Measurements from ENCODE around the gene MED12.

The MED12 gene

GRCh38 chrX:71107245-71107644 is 11.2 kb upstream of the MED12 start:
- no peak for DNase-seq (ENCODE audit: low read depth in 3 of 3)

- DNase-seq (ENCODE audit: low read depth in 3 of 3) = no peak
These were observed 10.5 kb upstream of the MED12 start for GRCh38 chrX:71107762-71108360.

- DNase-seq (ENCODE audit: low read depth in 3 of 3) = no peak
These were observed 9.3 kb upstream of the MED12 start for GRCh38 chrX:71109051-71109450.

- peak; percentile 44 to 73 (median 46) for DNase-seq (ENCODE audit: low read depth in 3 of 3)
These were observed 7.1 kb upstream of the MED12 start, which contains the start of gene IL2RG for GRCh38 chrX:71111141-71111843. IL2RG (minus strand) TSS chrX:71111577; CDS start chrX:71111539, 38 bp downstream.

- DNase-seq (ENCODE audit: low read depth in 3 of 3) = no peak
These were observed 6.4 kb upstream of the MED12 start for GRCh38 chrX:71111921-71112431.

- DNase-seq (ENCODE audit: low read depth in 3 of 3) = no peak
These were observed 1.0 kb upstream of the MED12 start for GRCh38 chrX:71117358-71117757.

- DNase-seq (ENCODE audit: low read depth in 3 of 3) = no peak
These were observed 664 bp downstream of the MED12 start for GRCh38 chrX:71118985-71119535.

- no peak for DNase-seq (ENCODE audit: low read depth in 3 of 3)
These were observed 9.9 kb downstream of the MED12 start for GRCh38 chrX:71128166-71128833.

- DNase-seq (ENCODE audit: low read depth in 3 of 3) = peak; percentile 38 to 69 (median 48)
These were observed 10.7 kb downstream of the MED12 start for GRCh38 chrX:71128915-71129765.

- no peak for DNase-seq (ENCODE audit: low read depth in 3 of 3)
These were observed 13.1 kb downstream of the MED12 start for GRCh38 chrX:71131510-71131909.

GRCh38 chrX:71140440-71140839 is 22.0 kb downstream of the MED12 start:
- DNase-seq (ENCODE audit: low read depth in 3 of 3) = no peak

- no peak for DNase-seq (ENCODE audit: low read depth in 3 of 3)
These were observed 25.1 kb downstream of the MED12 start for GRCh38 chrX:71143508-71143907.

GRCh38 chrX:71144651-71145050 is 26.3 kb downstream of the MED12 start, which contains the start of gene NLGN3:
NLGN3 (plus strand) TSS chrX:71144841; CDS start chrX:71147750, 2,909 bp downstream.
- no peak for DNase-seq (ENCODE audit: low read depth in 3 of 3)

GRCh38 chrX:71147496-71148277 is 29.3 kb downstream of the MED12 start:
- no peak for DNase-seq (ENCODE audit: low read depth in 3 of 3)

GRCh38 chrX:71148278-71148663 is 29.9 kb downstream of the MED12 start:
- DNase-seq (ENCODE audit: low read depth in 3 of 3) = no peak

- DNase-seq (ENCODE audit: low read depth in 3 of 3) = no peak
These were observed 33.0 kb downstream of the MED12 start for GRCh38 chrX:71151366-71151765.

GRCh38 chrX:71154196-71154595 is 35.8 kb downstream of the MED12 start:
- DNase-seq (ENCODE audit: low read depth in 3 of 3) = no peak

- no peak for DNase-seq (ENCODE audit: low read depth in 3 of 3)
These were observed 36.2 kb downstream of the MED12 start for GRCh38 chrX:71154641-71155040.

- no peak for DNase-seq (ENCODE audit: low read depth in 3 of 3)
These were observed 40.2 kb downstream of the MED12 start for GRCh38 chrX:71158603-71159002.

- DNase-seq (ENCODE audit: low read depth in 3 of 3) = no peak
These were observed 40.9 kb downstream of the MED12 start for GRCh38 chrX:71159335-71159734.

GRCh38 chrX:71160475-71160874 is 42.1 kb downstream of the MED12 start:
- DNase-seq (ENCODE audit: low read depth in 3 of 3) = no peak

Measured in stimulated activated CD4-positive, alpha-beta T cell treated with anti-CD3 and anti-CD28 coated beads, TNF-alpha, amount 100 ng/mL, for 48 hours (primary cell).